ENCODE results near the gene SLMAP.

Gene SLMAP

DNA sequence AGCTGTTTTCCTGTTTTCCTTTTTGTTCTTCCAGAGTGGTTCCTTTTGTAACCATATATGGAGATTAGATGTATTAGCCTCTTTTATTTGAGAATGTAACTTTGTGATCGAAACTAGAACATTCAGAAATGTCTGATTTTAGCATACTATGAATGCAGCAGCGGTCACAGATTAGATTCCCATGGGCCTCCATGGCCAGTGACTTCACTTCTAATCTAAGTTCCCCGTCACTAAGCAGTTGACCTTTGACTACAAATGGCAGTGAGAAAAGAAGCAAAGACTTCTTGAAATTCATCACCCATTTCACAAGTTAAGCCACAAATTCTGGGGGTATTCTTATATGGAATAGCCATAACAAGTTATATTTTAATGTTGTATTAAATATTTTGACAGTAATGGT lies 137.6 kb downstream of the SLMAP start:
- no peaks in the 10 kb centered on the region for H4K20me1 ChIP-seq (ENCODE audit: insufficient read depth, low read length, poor library complexity, severe bottlenecking)
- no peak overlapping the region for H3K9ac ChIP-seq (ENCODE audit: low read depth, low read length, poor library complexity, severe bottlenecking)
- no peaks in the 10 kb centered on the region for H3K79me2 ChIP-seq (ENCODE audit: insufficient read depth, low read length)
- no peak overlapping the region for H3K4me3 ChIP-seq (ENCODE audit: low read length, poor library complexity, severe bottlenecking)
- H3K36me3 ChIP-seq (ENCODE audit: insufficient read depth, low read length): peaks cover 31% of the 10 kb centered on the region; the same call in 1 of the 2 replicates
- no peaks in the 10 kb centered on the region for H3K9me3 ChIP-seq (ENCODE audit: insufficient read depth, low read depth, low read length)
- H3K4me1 ChIP-seq (ENCODE audit: insufficient read depth, low read length, poor library complexity, severe bottlenecking): no peaks in the 10 kb centered on the region
- H3F3A ChIP-seq (ENCODE audit: low read depth): no peaks in the 10 kb centered on the region
- H3K9me2 ChIP-seq (replicated peaks; ENCODE audit: low read depth, low read length): no peaks in the 10 kb centered on the region
- H3K27me3 ChIP-seq (ENCODE audit: insufficient read depth, low read length, poor library complexity, severe bottlenecking): no peaks in the 10 kb centered on the region
- TF ChIP-seq CTCF (conservative IDR thresholded peaks at IDR 0.05; ENCODE audit: low read length): no peak
- no peak for TF ChIP-seq EZH2phosphoT487 (IDR thresholded peaks at IDR 0.05; ENCODE audit: borderline replicate concordance)
- H2AFZ ChIP-seq (ENCODE audit: low read length): no peak overlapping the region
- H3K4me2 ChIP-seq (ENCODE audit: low read depth, low read length, poor library complexity, severe bottlenecking): no peak overlapping the region

GRCh38 chr3:57896031-57896430 lies 139.9 kb downstream of the SLMAP start:
- H3K9me2 ChIP-seq (replicated peaks; ENCODE audit: low read depth, low read length): no peaks in the 10 kb centered on the region
- no peak overlapping the region for H3K4me2 ChIP-seq (ENCODE audit: low read depth, low read length, poor library complexity, severe bottlenecking)
- no peaks in the 10 kb centered on the region for H3K9me3 ChIP-seq (ENCODE audit: insufficient read depth, low read depth, low read length)
- H2AFZ ChIP-seq (ENCODE audit: low read length): no peak overlapping the region
- TF ChIP-seq CTCF (conservative IDR thresholded peaks at IDR 0.05; ENCODE audit: low read length) (no peak), EZH2phosphoT487 (IDR thresholded peaks at IDR 0.05; ENCODE audit: borderline replicate concordance) (no peak)
- H3K27me3 ChIP-seq (ENCODE audit: insufficient read depth, low read length, poor library complexity, severe bottlenecking): no peaks in the 10 kb centered on the region
- H3F3A ChIP-seq (ENCODE audit: low read depth): no peaks in the 10 kb centered on the region
- peaks cover 35% of the 10 kb centered on the region; the same call in 1 of the 2 replicates for H3K36me3 ChIP-seq (ENCODE audit: insufficient read depth, low read length)
- no peaks in the 10 kb centered on the region for H4K20me1 ChIP-seq (ENCODE audit: insufficient read depth, low read length, poor library complexity, severe bottlenecking)
- H3K4me3 ChIP-seq (ENCODE audit: low read length, poor library complexity, severe bottlenecking): no peak overlapping the region
- no peak overlapping the region for H3K9ac ChIP-seq (ENCODE audit: low read depth, low read length, poor library complexity, severe bottlenecking)
- no peaks in the 10 kb centered on the region for H3K4me1 ChIP-seq (ENCODE audit: insufficient read depth, low read length, poor library complexity, severe bottlenecking)
- no peaks in the 10 kb centered on the region for H3K79me2 ChIP-seq (ENCODE audit: insufficient read depth, low read length)

DNA sequence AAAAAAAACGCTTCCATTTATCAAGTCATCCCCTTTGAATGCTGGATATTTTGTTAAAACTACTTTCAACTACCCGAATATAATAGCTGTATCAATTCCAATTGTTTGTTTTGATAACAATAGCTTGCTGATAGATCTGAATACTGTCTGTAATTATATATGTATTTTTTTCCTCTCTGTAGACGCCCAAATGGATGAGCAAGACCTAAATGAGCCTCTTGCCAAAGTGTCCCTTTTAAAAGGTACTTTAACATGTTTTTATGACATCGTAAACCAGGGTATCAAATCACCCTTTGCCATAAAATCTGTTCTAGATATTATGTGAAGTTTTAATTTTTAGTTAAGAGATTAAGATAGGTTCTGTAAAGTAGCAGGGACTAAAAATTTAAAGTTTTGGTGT lies 140.6 kb downstream of the SLMAP start:
- no peaks in the 10 kb centered on the region for H3K9me2 ChIP-seq (replicated peaks; ENCODE audit: low read depth, low read length)
- TF ChIP-seq CTCF (conservative IDR thresholded peaks at IDR 0.05; ENCODE audit: low read length): no peak
- TF ChIP-seq EZH2phosphoT487 (IDR thresholded peaks at IDR 0.05; ENCODE audit: borderline replicate concordance): no peak
- H4K20me1 ChIP-seq (ENCODE audit: insufficient read depth, low read length, poor library complexity, severe bottlenecking): no peaks in the 10 kb centered on the region
- no peak overlapping the region for H3K4me2 ChIP-seq (ENCODE audit: low read depth, low read length, poor library complexity, severe bottlenecking)
- no peaks in the 10 kb centered on the region for H3F3A ChIP-seq (ENCODE audit: low read depth)
- no peaks in the 10 kb centered on the region for H3K4me1 ChIP-seq (ENCODE audit: insufficient read depth, low read length, poor library complexity, severe bottlenecking)
- no peaks in the 10 kb centered on the region for H3K9me3 ChIP-seq (ENCODE audit: insufficient read depth, low read depth, low read length)
- H3K9ac ChIP-seq (ENCODE audit: low read depth, low read length, poor library complexity, severe bottlenecking): no peak overlapping the region
- no peaks in the 10 kb centered on the region for H3K79me2 ChIP-seq (ENCODE audit: insufficient read depth, low read length)
- H2AFZ ChIP-seq (ENCODE audit: low read length): no peak overlapping the region
- H3K36me3 ChIP-seq (ENCODE audit: insufficient read depth, low read length): peaks cover 38% of the 10 kb centered on the region; the same call in 1 of the 2 replicates
- no peaks in the 10 kb centered on the region for H3K27me3 ChIP-seq (ENCODE audit: insufficient read depth, low read length, poor library complexity, severe bottlenecking)
- no peak overlapping the region for H3K4me3 ChIP-seq (ENCODE audit: low read length, poor library complexity, severe bottlenecking)
